ENCODE results near the gene CHGA. TPM values are rescaled to one million over a fixed set of nuclear protein-coding genes. Genes with fewer than 3 reads are reported as not detected.

Gene CHGA
- total RNA-seq, 1 experiment from 2014 or later: not detected

DNA sequence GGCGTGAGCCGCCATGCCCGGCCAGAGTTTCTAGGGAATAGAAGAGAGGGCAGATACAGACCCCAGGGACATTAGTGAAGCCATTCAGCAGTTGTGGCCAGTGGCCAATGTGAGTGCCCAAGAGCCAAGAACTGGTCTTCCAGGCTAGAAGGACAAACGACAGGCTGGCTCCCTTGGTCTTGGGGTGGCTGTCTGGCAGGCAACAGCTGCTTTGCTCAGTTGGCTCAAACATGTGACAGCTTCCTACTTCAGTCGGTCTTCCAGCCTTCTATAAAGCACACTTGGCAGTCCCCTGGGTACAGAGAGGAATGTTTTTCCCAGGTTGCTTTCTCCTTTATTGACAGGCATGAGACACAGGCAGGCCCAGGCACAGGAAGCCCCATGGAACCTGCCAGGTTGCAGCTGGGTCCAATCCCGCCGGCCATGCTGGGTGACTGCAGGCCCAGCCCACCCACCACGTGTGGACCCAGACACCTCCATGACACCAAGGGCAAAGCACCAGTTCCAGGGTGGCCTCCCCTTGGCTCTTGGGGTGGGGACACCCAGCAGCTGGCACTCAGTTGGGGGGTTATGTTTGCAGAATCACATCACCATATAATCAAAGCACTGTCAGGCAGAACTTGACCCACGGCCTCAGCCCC, 15.4 kb downstream of the CHGA start:
- no peaks in the 10 kb centered on the region for H3K9me2 ChIP-seq (ENCODE audit: insufficient read depth)
- H3K4me3 ChIP-seq: no peak overlapping the region
- H3K4me2 ChIP-seq: no peak overlapping the region
- H2AFZ ChIP-seq: no peak overlapping the region
- no peaks in the 10 kb centered on the region for H3K9me3 ChIP-seq (ENCODE audit: insufficient read depth, low read depth)
- H3K27ac ChIP-seq: no peak overlapping the region
- intact Hi-C loops (cut with micrococcal nuclease; ENCODE audit: unreplicated experiment): no loop called here
- CTCF ChIA-PET: no interaction called here
- TF ChIP-seq CTCF (conservative IDR thresholded peaks at IDR 0.05): no peak
- no peak for TF ChIP-seq EZH2 (IDR thresholded peaks at IDR 0.05; ENCODE audit: low read depth)
- H3K79me2 ChIP-seq (ENCODE audit: low read depth): no peaks in the 10 kb centered on the region
- H3K27me3 ChIP-seq (ENCODE audit: insufficient read depth, low read depth): no peaks in the 10 kb centered on the region
- no peaks in the 10 kb centered on the region for H3K36me3 ChIP-seq (ENCODE audit: low read depth)
- peaks cover 4% of the 10 kb centered on the region; the same call in 1 of the 2 replicates for H4K20me1 ChIP-seq (ENCODE audit: insufficient read depth)
- POLR2A ChIA-PET (ENCODE audit: unreplicated experiment): no interaction called here
- no peak for DNase-seq
- H3K4me1 ChIP-seq (replicated peaks; ENCODE audit: insufficient read depth): peaks cover 7% of the 10 kb centered on the region
- no peaks in the 10 kb centered on the region for H3F3A ChIP-seq (ENCODE audit: insufficient read depth, low read depth)
- BruUV-seq (replicated peaks): no TSS peak

DNA sequence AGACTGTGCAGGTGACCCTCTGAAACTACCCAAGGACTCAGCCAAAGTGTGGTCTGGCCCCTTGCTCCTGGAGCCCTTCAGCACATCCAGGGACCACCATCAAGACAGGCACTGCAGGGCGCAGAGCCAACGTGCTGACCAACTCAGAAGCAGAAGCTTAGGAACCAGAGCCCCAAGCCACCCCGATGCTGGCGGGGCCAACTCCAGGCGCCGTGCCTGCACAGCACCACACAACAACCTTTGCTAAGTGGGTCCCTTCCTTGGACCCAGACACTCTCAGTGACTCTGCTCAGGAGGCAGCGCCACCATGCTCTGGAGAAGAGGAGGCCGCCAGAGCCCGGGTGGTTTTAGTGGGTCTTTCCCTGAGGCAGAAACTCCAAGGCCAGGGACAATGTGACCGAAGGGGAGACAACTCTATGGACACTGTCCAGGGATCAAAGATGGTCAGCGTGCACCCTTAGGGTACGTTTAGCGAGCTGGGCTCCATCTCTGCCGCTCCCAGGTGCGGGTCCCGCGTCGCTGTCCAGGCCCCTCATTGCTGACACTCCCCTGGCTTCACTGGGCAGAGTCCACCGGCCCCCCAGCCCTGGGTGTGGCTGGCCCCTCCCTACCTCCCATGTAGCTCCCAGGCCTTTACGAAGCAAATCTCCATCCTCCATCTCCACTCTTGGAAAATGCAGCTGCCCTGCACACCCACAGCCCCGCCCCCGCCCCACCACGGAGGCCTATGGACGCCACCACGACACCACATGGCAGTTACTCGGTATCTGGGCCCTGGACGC, 16.1 kb downstream of the CHGA start:
- Histone ChIP-seq H2AFZ (no peak overlapping the region), H3K4me3 (no peak overlapping the region), H3K4me2 (no peak overlapping the region), H3K79me2 (ENCODE audit: low read depth) (no peaks in the 10 kb centered on the region), H4K20me1 (ENCODE audit: insufficient read depth) (peaks cover 7% of the 10 kb centered on the region; the same call in 1 of the 2 replicates), H3K36me3 (ENCODE audit: low read depth) (no peaks in the 10 kb centered on the region), H3K27me3 (ENCODE audit: insufficient read depth, low read depth) (no peaks in the 10 kb centered on the region), H3K9me3 (ENCODE audit: insufficient read depth, low read depth) (no peaks in the 10 kb centered on the region), H3K9me2 (ENCODE audit: insufficient read depth) (no peaks in the 10 kb centered on the region), H3K27ac (no peak overlapping the region), H3K4me1 (replicated peaks; ENCODE audit: insufficient read depth) (peaks cover 7% of the 10 kb centered on the region), H3F3A (ENCODE audit: insufficient read depth, low read depth) (no peaks in the 10 kb centered on the region)
- ChIA-PET CTCF (no interaction called here), POLR2A (ENCODE audit: unreplicated experiment) (no interaction called here)
- intact Hi-C loops (cut with micrococcal nuclease; ENCODE audit: unreplicated experiment): no loop called here
- DNase-seq: no peak
- TF ChIP-seq EZH2 (IDR thresholded peaks at IDR 0.05; ENCODE audit: low read depth) (no peak), CTCF (conservative IDR thresholded peaks at IDR 0.05) (no peak)
- no TSS peak for BruUV-seq (replicated peaks)

- Histone ChIP-seq H4K20me1 (ENCODE audit: insufficient read depth) (peaks cover 9% of the 10 kb centered on the region; the same call in 1 of the 2 replicates), H3K4me2 (no peak overlapping the region), H3K9me3 (ENCODE audit: insufficient read depth, low read depth) (no peaks in the 10 kb centered on the region), H3K79me2 (ENCODE audit: low read depth) (no peaks in the 10 kb centered on the region), H3K36me3 (ENCODE audit: low read depth) (no peaks in the 10 kb centered on the region), H2AFZ (no peak overlapping the region), H3K27me3 (ENCODE audit: insufficient read depth, low read depth) (no peaks in the 10 kb centered on the region), H3K27ac (no peak overlapping the region), H3F3A (ENCODE audit: insufficient read depth, low read depth) (no peaks in the 10 kb centered on the region), H3K9me2 (ENCODE audit: insufficient read depth) (no peaks in the 10 kb centered on the region), H3K4me1 (replicated peaks; ENCODE audit: insufficient read depth) (peaks cover 7% of the 10 kb centered on the region), H3K4me3 (no peak overlapping the region)
- no TSS peak for BruUV-seq (replicated peaks)
- DNase-seq: no peak
- CTCF ChIA-PET: no interaction called here
- TF ChIP-seq CTCF (conservative IDR thresholded peaks at IDR 0.05): no peak
- TF ChIP-seq EZH2 (IDR thresholded peaks at IDR 0.05; ENCODE audit: low read depth): no peak
- POLR2A ChIA-PET (ENCODE audit: unreplicated experiment): no interaction called here
- intact Hi-C loops (cut with micrococcal nuclease; ENCODE audit: unreplicated experiment): no loop called here
Measured at GRCh38 chr14:92939699-92940098, 16.7 kb downstream of the CHGA start.

Measured in PC-9 (cell line).